HepG2 (cell line): ENCODE results near the gene TUBB. TPM values are rescaled to one million over a fixed set of nuclear protein-coding genes. Genes with fewer than 3 reads are reported as not detected.

Experiments used
- ONECUT2 ChIP-seq: sonication (generic); formaldehyde crosslinking; IDR thresholded peaks from 2 replicates; pipeline ENCODE4 v1.4.0; 2020; ENCODE audit warnings: missing genetic modification reagents
- ZNF563 ChIP-seq: sonication (generic); formaldehyde crosslinking; IDR thresholded peaks from 2 replicates; pipeline ENCODE4 v1.8.0; 2022; ENCODE audit warnings: mild to moderate bottlenecking, moderate library complexity, missing genetic modification reagents
- ZSCAN25 ChIP-seq: sonication (generic); formaldehyde crosslinking; IDR thresholded peaks from 2 replicates; pipeline ENCODE4 v1.8.0; 2022; ENCODE audit warnings: mild to moderate bottlenecking, missing genetic modification reagents
- polyA plus RNA-seq, 8 experiments: library from polyadenylated mRNA; depleted of rRNA in 3 of 8; stranded (reverse) in 7 of 8; unstranded in 1 of 8; fragments of >200 nt; fragmentation: Illumina TruSeq in 4 of 8; extraction: Trizol in 4 of 8; gene quantifications; 2 replicates each; pipeline versions ENCODE4 v1.2.1 to v1.2.3, GENCODE V29; 2011 to 2016; ENCODE audit warnings: low read depth in 4 of 8, missing spikeins in 1 of 8, mixed read lengths in 1 of 8; ENCODE audit not compliant: insufficient read depth in 1 of 8
- total RNA-seq, 5 experiments: library from RNA; depleted of rRNA; stranded (reverse); fragments of >200 nt; fragmentation: Illumina TruSeq; extraction: Trizol; gene quantifications; 2 replicates each; pipeline ENCODE4 v1.2.3, GENCODE V29; 2016; ENCODE audit warnings: low read depth in 1 of 5
- TF ChIP-seq, protein P1 (sequence below): sonication (generic); formaldehyde crosslinking; IDR thresholded peaks from 2 replicates; pipeline ENCODE4 v1.4.0; 2020; ENCODE audit warnings: missing genetic modification reagents, borderline replicate concordance
- TF ChIP-seq, protein P2 (sequence below): sonication (generic); formaldehyde crosslinking; IDR thresholded peaks from 2 replicates; pipeline ENCODE4 v1.4.0; 2020; ENCODE audit warnings: low read depth, missing genetic modification reagents

Gene TUBB
- total and polyA plus RNA-seq, 2 of the 13 experiments (the other 11 are each of a cell fraction or from before 2014, with no cell fraction given) = 911 to 1,163 TPM

DNA sequence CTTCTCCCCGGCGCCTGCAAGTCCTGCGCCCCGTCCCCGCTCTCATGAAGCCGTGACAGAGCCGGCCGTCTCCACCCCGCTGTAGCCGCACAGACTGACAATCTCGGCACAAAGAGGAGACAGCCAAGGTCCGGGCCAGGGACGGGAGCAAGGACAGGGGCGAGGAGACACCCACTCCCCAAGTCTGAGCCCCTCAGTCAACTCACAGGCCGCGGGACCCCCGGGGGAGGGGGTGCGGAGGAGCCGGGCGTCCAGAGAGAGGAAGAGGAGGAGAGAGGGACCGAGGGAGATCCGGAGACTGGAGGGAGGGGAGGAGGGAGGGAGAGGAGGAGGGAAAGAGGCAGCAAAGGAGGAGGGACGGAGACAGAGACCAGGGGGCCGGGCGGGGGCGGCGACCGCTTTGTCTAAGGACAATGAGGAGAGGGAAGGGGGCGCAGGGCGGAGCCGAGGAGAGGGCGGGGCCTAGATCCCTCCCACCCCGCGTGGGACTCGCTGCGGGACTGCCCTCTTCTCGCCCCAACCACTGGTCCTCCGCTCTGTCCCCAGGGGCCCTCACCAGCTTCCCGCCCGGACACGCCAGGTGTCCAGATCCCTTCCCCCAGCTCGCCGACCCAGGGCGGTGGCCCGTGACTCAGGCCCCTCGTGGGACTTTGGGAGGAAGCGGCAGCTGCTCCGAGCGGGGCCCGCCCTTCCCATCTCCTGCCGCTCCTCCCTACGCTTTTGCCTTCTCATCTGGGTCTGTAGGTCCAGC, 33.1 kb upstream of the TUBB start (continued):
- TF ChIP-seq, protein P1, sequence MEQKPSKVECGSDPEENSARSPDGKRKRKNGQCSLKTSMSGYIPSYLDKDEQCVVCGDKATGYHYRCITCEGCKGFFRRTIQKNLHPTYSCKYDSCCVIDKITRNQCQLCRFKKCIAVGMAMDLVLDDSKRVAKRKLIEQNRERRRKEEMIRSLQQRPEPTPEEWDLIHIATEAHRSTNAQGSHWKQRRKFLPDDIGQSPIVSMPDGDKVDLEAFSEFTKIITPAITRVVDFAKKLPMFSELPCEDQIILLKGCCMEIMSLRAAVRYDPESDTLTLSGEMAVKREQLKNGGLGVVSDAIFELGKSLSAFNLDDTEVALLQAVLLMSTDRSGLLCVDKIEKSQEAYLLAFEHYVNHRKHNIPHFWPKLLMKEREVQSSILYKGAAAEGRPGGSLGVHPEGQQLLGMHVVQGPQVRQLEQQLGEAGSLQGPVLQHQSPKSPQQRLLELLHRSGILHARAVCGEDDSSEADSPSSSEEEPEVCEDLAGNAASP (CRISPR knock-in tag) = peak; percentile 54; the same call in 1 of the 2 replicates
- TF ChIP-seq ZNF563 (CRISPR knock-in tag) (no peak; the same call in 1 of the 2 replicates), ZSCAN25 (CRISPR knock-in tag) (peak; percentile 28; the same call in 1 of the 2 replicates), ONECUT2 (CRISPR knock-in tag) (no peak)
- TF ChIP-seq, protein P2, sequence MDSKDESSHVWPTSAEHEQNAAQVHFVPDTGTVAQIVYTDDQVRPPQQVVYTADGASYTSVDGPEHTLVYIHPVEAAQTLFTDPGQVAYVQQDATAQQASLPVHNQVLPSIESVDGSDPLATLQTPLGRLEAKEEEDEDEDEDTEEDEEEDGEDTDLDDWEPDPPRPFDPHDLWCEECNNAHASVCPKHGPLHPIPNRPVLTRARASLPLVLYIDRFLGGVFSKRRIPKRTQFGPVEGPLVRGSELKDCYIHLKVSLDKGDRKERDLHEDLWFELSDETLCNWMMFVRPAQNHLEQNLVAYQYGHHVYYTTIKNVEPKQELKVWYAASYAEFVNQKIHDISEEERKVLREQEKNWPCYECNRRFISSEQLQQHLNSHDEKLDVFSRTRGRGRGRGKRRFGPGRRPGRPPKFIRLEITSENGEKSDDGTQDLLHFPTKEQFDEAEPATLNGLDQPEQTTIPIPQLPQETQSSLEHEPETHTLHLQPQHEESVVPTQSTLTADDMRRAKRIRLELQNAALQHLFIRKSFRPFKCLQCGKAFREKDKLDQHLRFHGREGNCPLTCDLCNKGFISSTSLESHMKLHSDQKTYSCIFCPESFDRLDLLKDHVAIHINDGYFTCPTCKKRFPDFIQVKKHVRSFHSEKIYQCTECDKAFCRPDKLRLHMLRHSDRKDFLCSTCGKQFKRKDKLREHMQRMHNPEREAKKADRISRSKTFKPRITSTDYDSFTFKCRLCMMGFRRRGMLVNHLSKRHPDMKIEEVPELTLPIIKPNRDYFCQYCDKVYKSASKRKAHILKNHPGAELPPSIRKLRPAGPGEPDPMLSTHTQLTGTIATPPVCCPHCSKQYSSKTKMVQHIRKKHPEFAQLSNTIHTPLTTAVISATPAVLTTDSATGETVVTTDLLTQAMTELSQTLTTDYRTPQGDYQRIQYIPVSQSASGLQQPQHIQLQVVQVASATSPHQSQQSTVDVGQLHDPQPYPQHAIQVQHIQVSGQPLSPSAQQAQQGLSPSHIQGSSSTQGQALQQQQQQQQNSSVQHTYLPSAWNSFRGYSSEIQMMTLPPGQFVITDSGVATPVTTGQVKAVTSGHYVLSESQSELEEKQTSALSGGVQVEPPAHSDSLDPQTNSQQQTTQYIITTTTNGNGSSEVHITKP = 0 out of 2 replicates have a peak, but pooled peaks have one; percentile 53
